HFF-Myc (cell line): ENCODE measurements around the gene MGAT4A.

Experiments
- DNase-seq: peaks from one replicate; pipeline ENCODE4 v3.0.0-alpha.2; 2011; ENCODE audit warnings: low read depth; ENCODE audit errors: extremely low read depth
- H3K4me3 ChIP-seq: replicated peaks from 2 replicates; pipeline ENCODE4 v1.5.1; 2011; ENCODE audit warnings: low read depth, mild to moderate bottlenecking, control low read depth, low read length
- CTCF ChIP-seq: IDR thresholded peaks from 2 replicates; pipeline ENCODE4 v1.5.1; 2012; ENCODE audit warnings: mild to moderate bottlenecking, low read depth, low read length, control low read depth; ENCODE audit errors: missing control alignments

MGAT4A gene

GRCh38 chr2:98769784-98770183 is 38.9 kb upstream of the MGAT4A start:
- H3K4me3 ChIP-seq, result no peak overlapping the region
- TF ChIP-seq CTCF, result no peak
- no peak for DNase-seq

DNA sequence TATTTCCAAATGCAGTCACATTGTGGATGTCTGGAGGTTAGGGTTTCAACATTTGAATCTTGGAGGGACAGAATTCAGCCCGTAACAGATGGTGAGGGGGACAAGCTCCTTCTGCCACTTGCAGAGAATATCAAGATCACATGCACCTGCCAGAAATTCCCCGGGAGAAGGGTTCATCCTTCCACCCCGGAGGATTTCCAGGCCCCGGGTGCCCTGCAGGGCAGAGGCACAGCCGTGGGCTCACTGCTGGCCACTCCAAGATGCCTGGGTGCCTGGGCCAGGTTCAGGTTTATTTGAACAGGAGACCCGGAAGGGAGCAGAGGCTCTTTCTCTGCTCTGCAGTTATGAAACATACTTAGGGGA is 38.2 kb upstream of the MGAT4A start:
- no peak for TF ChIP-seq CTCF
- DNase-seq, result no peak
- no peak overlapping the region for H3K4me3 ChIP-seq

DNA sequence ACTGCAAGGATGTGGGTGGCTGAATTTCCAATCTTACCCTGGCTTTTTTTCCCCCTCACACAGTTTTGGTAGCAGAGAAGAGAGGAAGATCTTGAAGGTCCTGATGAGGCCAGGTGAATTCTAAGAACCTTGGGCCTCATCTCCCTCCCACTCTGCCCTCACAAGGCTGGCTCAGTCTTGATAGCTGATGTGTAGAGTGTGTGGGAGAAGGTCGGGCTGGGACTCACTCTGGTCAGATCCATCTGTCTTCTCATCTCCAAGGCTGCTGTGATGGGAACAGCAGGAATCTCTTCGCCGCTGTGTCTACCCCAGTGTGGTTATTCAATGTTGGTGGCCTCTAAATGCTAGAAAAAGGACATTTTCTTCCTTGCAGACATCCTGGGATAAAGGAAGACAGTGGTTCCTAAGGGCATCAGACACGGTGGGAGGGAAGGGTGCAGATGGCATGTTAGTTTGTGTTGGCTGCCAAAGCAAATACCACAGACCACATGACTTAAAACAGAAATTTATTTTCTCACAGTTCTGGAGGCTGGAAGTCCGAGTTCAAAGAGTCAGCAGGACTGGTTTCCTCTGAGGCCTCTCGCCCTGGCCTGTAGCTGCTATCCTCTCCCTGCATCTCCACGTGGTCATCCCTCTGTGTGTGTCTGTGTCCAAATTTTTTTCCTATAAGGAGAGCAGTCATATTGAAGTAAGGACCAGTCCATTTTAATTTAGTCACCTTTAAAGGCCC is 37.6 kb upstream of the MGAT4A start:
- no peak for DNase-seq
- no peak for TF ChIP-seq CTCF
- H3K4me3 ChIP-seq, result no peak overlapping the region

DNA sequence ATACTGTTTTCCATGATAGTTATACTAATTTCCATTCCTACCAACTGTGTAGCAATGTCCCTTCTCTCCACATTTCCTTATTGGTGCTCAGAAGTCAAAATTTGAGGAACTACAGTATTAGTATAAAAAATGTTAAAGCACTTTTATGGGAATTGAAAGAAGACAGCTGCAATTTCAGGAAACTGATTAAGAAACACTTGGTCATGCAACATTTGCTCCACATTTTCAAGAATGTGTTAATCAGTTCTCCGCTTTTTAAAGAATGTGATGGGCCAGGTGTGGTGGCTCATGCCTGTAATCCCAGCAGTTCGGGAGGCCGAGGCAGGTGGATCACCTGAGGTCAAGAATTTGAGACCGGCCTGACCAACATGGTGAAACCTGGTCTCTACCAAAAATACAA is 33.6 kb upstream of the MGAT4A start:
- DNase-seq, result no peak
- no peak for TF ChIP-seq CTCF
- H3K4me3 ChIP-seq, result no peak overlapping the region

GRCh38 chr2:98763209-98763951 is 32.4 kb upstream of the MGAT4A start:
- DNase-seq, result no peak
- no peak for TF ChIP-seq CTCF
- no peak overlapping the region for H3K4me3 ChIP-seq

GRCh38 chr2:98761909-98762308 is 31.0 kb upstream of the MGAT4A start:
- no peak for DNase-seq
- H3K4me3 ChIP-seq, result no peak overlapping the region
- no peak for TF ChIP-seq CTCF
